ENCODE results near the gene OTUD4.
A peak's percentile ranks its signal among the peaks of the same experiment; 100 is the strongest.
"Not testable (repeated sequence)": the region's sequence is repeated elsewhere in the genome, so short reads cannot be mapped to it uniquely, and the experiment has no call there.

Gene OTUD4, protein sequence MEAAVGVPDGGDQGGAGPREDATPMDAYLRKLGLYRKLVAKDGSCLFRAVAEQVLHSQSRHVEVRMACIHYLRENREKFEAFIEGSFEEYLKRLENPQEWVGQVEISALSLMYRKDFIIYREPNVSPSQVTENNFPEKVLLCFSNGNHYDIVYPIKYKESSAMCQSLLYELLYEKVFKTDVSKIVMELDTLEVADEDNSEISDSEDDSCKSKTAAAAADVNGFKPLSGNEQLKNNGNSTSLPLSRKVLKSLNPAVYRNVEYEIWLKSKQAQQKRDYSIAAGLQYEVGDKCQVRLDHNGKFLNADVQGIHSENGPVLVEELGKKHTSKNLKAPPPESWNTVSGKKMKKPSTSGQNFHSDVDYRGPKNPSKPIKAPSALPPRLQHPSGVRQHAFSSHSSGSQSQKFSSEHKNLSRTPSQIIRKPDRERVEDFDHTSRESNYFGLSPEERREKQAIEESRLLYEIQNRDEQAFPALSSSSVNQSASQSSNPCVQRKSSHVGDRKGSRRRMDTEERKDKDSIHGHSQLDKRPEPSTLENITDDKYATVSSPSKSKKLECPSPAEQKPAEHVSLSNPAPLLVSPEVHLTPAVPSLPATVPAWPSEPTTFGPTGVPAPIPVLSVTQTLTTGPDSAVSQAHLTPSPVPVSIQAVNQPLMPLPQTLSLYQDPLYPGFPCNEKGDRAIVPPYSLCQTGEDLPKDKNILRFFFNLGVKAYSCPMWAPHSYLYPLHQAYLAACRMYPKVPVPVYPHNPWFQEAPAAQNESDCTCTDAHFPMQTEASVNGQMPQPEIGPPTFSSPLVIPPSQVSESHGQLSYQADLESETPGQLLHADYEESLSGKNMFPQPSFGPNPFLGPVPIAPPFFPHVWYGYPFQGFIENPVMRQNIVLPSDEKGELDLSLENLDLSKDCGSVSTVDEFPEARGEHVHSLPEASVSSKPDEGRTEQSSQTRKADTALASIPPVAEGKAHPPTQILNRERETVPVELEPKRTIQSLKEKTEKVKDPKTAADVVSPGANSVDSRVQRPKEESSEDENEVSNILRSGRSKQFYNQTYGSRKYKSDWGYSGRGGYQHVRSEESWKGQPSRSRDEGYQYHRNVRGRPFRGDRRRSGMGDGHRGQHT

DNA sequence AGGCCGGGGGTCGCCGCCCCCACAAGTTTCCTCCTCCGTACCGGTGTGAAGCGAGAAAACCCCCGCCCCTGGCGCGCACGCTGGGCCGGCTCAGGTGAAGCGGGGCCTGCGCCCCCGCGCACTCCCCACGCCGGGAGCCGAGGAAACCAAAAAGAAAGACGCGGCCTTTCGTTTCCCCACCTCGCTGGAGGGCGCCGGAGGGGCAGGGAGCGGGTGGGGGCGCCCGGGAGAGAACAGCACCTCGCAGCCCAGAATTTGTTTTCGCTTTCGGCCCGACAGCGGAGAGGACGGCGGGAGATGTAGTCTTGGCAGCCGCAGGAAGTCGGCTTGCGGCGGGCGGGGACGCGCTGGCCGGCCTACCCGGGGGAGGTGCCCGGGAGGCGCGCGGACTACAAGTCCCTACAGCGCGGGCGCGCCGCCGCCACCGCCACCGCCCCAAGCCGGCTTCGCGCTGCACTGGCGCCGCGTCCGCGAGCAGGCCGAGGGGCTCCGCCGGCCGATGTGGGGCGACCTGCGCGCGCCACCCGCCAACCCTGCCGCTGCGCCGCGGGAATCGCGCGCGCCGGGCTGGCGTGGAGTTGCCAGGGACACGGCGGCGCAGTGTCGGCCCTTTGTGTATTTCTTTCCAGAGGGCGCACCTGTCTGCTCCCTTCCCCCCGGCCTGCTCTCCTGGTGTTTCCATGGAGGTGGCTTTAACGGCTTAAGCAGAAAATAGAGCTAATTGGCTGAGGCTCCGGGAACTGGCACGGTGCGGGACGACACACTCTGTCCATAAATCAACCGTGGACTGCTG lies at the start of gene OTUD4:
Gene OTUD4 (minus strand): TSS at position 292 of the 793 bp plus-strand sequence. CDS start 616 bp downstream, outside the sequence.
- DNase-seq, result peak; percentile 96

DNA sequence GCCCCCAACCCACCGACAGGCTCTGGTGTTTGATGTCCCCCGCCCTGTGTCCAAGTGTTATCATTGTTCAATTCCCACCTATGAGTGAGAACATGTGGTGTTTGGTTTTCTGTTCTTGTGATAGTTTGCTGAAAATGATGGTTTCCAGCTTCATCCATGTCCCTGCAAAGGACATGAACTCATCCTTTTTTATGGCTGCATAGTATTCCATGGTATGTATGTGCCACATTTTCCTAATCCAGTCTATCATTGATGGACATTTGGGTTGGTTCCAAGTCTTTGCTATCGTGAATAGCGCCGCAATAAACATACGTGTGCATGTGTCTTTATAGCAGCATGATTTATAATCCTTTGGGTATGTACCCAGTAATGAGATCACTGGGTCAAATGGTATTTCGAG lies 42.8 kb upstream of the OTUD4 start:
- not testable (repeated sequence) for DNase-seq

GRCh38 chr4:145221529-145221928 lies 41.1 kb upstream of the OTUD4 start:
- not testable (repeated sequence) for DNase-seq

DNA sequence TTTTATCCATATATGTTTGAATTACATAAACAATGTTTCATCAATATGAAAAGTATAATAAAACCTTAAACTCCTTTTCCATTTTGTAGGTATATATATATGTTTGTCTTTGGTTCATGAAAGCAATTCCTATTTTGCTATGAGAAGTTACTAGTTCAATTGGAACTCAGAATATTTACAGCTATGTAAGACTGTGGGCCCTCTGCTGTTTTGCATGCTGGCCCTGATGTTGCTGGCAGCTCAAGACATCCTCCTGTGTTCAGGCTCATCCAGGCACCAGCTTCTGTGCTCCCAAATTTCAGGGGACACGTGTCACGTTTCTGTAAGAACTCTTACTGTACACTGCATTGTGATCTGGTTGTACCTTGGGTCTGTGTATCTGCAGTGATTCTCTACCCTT lies 38.7 kb upstream of the OTUD4 start:
- no peak for DNase-seq

DNA sequence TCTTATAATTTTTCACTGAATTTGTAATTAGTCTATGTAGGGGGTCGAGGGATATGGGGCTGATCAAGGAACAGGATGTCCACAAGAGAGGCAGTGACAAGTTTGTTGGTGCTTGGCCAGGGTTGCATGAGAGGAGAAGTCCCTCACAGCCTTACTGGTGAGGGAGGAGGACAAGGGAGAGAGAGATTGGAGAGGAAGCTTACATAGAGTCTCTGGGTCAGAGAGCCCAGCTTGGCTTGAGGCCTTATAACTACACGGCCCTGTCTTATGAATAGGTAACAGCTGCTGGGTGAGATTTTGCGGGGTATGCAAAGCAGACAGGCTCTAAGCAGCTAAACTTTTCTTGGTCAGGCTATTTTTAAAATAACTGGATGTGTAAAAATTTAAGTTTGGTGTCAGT lies 37.9 kb upstream of the OTUD4 start:
- DNase-seq, result no peak

GRCh38 chr4:145217349-145217748 lies 37.0 kb upstream of the OTUD4 start:
- no peak for DNase-seq

- DNase-seq, result no peak
Measured at GRCh38 chr4:145216535-145216934, 36.1 kb upstream of the OTUD4 start.

DNA sequence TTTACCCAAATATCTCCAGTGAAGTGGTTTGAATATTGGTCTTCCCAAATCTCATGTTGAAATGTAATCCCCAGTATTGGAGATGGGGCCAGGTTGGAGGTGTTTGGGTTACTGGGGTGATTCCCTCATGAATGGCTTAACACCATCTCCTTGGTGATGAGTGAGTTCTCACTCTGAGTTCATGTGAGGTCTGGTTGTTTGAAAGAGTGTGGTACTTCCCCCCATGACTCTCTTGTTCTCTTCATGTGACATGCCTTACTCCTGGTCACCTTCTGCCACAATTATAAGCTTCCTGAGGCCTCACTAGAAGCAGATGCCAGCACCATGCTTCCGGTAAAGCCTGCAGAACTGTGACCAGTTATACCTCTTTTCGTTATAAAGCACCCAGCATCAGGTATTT lies 32.9 kb upstream of the OTUD4 start:
- DNase-seq, result no peak

- DNase-seq, result no peak
Measured at GRCh38 chr4:145207934-145208333, 27.5 kb upstream of the OTUD4 start.

DNA sequence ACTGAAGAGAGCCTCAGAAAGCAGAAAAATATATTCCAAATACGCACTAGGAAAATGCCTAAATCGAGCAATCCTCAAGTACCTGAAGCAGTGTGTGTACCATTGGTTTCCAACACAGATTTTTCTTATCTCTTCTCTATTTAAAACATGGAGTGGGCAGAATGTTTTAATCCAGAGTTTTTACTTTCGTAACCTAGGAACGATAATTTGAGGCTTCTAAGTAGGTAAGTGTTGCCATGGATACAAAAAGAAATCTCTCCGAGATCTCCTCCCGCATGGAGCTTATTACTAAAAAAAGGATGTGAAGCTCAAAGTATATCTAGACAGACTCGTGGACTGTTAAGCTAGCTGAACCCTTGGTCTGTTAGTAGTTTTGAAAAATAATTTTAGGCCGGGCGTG lies 23.0 kb upstream of the OTUD4 start:
- DNase-seq, result no peak

GRCh38 chr4:145200366-145200765 lies 20.0 kb upstream of the OTUD4 start:
- no peak for DNase-seq

DNA sequence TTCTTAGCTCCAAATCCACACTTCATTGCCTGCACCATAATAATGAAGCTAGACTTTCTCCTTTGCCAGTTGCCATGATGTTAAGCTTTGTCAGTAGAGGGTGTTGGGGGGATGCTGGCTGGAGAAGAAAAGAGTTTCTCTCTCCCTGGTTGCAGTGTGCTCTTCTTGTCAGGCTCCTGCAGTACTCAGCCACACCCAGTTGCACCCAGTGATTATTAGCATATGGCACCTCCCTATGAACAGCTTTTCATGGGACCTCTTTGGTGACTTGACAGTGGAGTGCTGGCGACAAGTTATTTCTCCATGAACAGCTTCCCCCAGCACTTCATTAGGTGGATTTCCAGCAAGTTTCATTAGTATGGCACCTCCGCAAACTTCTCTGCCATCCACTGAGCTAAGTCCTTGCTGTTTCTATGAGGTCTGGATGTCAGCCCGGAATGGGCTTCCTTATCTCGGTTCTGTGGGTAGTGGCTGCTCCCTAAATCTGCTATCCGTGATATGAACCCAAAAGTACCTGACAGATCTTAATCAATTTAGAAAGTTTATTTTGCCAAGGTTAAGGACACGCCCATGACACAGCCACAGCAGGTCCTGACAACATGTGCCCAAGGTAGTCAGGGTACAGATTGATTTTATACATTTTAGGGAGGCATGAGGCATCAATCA lies 18.8 kb upstream of the OTUD4 start:
- DNase-seq, result no peak

GRCh38 chr4:145196747-145197146 lies 16.4 kb upstream of the OTUD4 start:
- DNase-seq, result no peak

GRCh38 chr4:145195167-145195952 lies 15.0 kb upstream of the OTUD4 start:
- no peak for DNase-seq

DNA sequence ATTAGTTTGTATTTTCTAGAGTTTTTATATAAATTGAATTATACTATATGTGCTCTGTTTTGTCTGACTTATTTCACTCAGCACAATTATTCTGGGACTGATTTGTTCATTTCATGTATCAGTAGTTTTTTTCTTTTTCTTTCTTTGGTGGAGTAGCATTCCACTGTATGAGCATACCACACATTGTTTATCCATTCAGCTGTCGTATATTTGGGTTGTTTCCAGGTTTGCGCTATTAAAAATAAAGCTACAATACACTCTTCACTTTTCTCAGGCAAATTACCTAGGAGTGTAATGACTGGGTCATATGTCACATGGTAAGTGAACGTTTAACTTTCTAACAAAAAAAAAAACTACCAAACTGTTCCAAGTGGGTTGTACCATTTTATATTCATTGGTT lies 9.6 kb upstream of the OTUD4 start:
- DNase-seq, result no peak

DNA sequence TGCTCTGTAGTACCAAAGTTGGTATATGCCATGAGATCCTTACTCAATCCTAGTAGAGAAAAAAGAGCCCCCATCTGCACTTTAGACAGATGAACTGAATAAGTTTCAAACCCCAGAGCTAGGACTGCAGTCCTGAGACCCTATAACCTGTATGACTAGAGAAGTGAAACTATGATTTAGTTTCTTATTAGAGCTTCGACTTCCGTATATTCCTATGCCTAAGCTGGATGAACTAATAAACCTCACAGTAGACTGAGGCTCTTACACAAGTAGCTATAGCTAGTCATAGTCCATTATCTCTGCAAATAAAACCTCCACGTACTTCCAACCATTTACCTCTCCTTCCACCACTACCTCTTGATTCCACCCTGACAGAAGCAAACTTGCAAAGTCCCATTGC lies 6.3 kb upstream of the OTUD4 start:
- no peak for DNase-seq

DNA sequence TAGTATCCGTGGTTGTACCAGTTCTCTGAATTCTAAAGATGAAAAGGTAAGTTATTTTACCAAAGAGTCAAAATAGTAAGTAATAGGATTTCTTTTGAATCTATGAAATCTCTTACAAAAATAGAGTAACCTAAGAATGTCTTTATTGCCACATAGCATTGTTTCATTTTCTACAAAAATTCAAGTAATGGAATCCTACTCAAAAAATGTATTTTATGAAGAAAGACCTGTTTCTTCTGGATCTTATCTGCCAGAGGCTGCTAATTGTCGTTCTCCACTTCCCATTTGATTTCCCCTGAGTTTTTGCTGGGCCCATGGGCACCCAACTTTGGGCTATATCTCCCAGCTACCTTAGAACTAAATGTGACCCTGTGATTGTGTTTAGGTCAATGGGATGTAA lies 3.2 kb upstream of the OTUD4 start:
- DNase-seq, result no peak

DNA sequence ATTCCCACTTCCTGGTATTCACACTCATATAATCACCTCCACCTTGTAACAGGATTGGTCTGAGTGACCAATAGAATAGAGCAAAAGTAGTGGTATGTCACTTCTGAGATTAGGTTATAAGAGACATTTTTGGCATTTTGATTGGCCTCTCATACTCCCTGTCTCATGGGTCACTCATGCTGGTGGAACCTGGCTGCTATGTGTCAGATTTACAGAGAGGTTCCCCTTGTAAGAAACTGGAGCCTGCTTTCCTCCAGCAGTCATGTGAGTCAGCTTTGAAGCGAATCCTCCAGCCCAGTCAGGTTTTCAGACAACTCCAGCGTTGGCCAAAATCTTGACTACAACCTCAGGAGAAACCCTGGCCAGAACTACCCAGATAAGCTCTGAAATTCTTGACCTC lies 2.6 kb upstream of the OTUD4 start:
- no peak for DNase-seq

GRCh38 chr4:145182222-145182621 lies 1.8 kb upstream of the OTUD4 start:
- DNase-seq, result no peak

DNA sequence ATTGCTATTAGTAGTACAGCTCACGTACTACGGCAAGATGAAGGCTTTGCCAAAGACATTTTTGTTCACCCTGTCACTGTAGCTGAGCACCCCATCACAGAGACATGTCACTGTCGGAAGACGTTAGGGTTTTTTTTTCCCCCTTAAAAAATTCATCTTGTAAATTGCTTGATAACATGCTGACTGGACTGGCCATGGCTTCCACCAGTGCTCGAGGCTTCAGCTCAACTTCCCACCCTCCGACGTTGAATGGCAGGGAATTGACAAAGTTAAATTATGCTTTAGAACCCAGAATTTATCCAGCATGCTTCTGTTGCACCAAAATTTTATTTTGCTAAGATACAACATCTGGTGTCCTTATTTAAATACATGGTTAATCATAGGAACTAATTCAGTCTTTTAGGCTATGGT lies 707 bp upstream of the OTUD4 start:
- no peak for DNase-seq

- not testable (repeated sequence) for DNase-seq
Measured at GRCh38 chr4:145179861-145180297, 510 bp downstream of the OTUD4 start.

All from NCI-H1417 treated with DMSO at 0.1 percent for 48 hours (cell line).